HepG2 (cell line): ENCODE results near the gene ACOT13. TPM values are rescaled to one million over a fixed set of nuclear protein-coding genes. Genes with fewer than 3 reads are reported as not detected.

Experiments used
- AGO1 ChIP-seq: fragments of 200-400 bp; formaldehyde crosslinking; IDR thresholded peaks from 2 replicates; pipeline ENCODE4 v1.6.1; 2017; ENCODE audit warnings: mild to moderate bottlenecking, low read depth, low read length, moderate library complexity; ENCODE audit not compliant: poor library complexity, severe bottlenecking
- ARNT2 ChIP-seq: sonication (generic); formaldehyde crosslinking; IDR thresholded peaks from 2 replicates; pipeline ENCODE4 v1.8.0; 2022; ENCODE audit warnings: mild to moderate bottlenecking, low read depth, missing genetic modification reagents, moderate library complexity
- BORCS8-MEF2B ChIP-seq: sonication (generic); formaldehyde crosslinking; IDR thresholded peaks from 2 replicates; pipeline ENCODE4 v1.8.0; 2022; ENCODE audit warnings: mild to moderate bottlenecking, missing genetic modification reagents
- HDAC1 ChIP-seq: sonication (generic); formaldehyde crosslinking; IDR thresholded peaks from 2 replicates; pipeline ENCODE4 v1.5.1; 2020; ENCODE audit warnings: mild to moderate bottlenecking, missing genetic modification reagents
- HMGA1 ChIP-seq: sonication (generic); formaldehyde crosslinking; conservative IDR thresholded peaks from 2 replicates; pipeline ENCODE4 v1.4.0; 2020; ENCODE audit warnings: missing genetic modification reagents
- HNRNPL ChIP-seq: fragments of 200-400 bp; formaldehyde crosslinking; IDR thresholded peaks from 2 replicates; pipeline ENCODE4 v1.6.1; 2017; ENCODE audit warnings: mild to moderate bottlenecking, low read depth, low read length
- HOXA3 ChIP-seq: sonication (generic); formaldehyde crosslinking; IDR thresholded peaks from 2 replicates; pipeline ENCODE4 v1.5.0; 2020; ENCODE audit warnings: missing genetic modification reagents
- KDM3A ChIP-seq: IDR thresholded peaks from 2 replicates; pipeline ENCODE4 v1.6.1; 2018; ENCODE audit warnings: low read depth, missing compliant biosample characterization
- MXD4 ChIP-seq: IDR thresholded peaks from 2 replicates; pipeline ENCODE4 v1.6.1; 2016; ENCODE audit warnings: mild to moderate bottlenecking, missing biosample characterization, missing genetic modification reagents
- NFE2 ChIP-seq: sonication (generic); formaldehyde crosslinking; IDR thresholded peaks from 2 replicates; pipeline ENCODE4 v1.4.0; 2020; ENCODE audit warnings: missing genetic modification reagents
- RAD21 ChIP-seq: fragments of 450-650 bp; formaldehyde crosslinking; IDR thresholded peaks from 2 replicates; pipeline ENCODE4 v1.5.0; 2020; ENCODE audit warnings: mild to moderate bottlenecking
- SP140L ChIP-seq: sonication (generic); formaldehyde crosslinking; IDR thresholded peaks from 2 replicates; pipeline ENCODE4 v1.4.0; 2020; ENCODE audit warnings: missing genetic modification reagents, borderline replicate concordance
- YY1 ChIP-seq: IDR thresholded peaks from 2 replicates; pipeline ENCODE4 v1.6.1; 2011; ENCODE audit warnings: low read length, low read depth, moderate library complexity, mild to moderate bottlenecking; ENCODE audit not compliant: insufficient read depth, insufficient replicate concordance
- ZNF235 ChIP-seq: sonication (generic); formaldehyde crosslinking; IDR thresholded peaks from 2 replicates; pipeline ENCODE4 v1.8.1; 2023; ENCODE audit warnings: mild to moderate bottlenecking, missing genetic modification reagents, borderline replicate concordance
- ZNF337 ChIP-seq: sonication (generic); formaldehyde crosslinking; IDR thresholded peaks from 2 replicates; pipeline ENCODE4 v1.5.1; 2020; ENCODE audit warnings: missing genetic modification reagents, low read depth, mild to moderate bottlenecking, borderline replicate concordance
- ZNF549 ChIP-seq: sonication (generic); formaldehyde crosslinking; IDR thresholded peaks from 2 replicates; pipeline ENCODE4 v1.5.0; 2020; ENCODE audit warnings: missing genetic modification reagents
- ZNF816 ChIP-seq: sonication (generic); formaldehyde crosslinking; IDR thresholded peaks from 2 replicates; pipeline ENCODE4 v1.8.0; 2022; ENCODE audit warnings: missing genetic modification reagents, mild to moderate bottlenecking, borderline replicate concordance
- ZSCAN25 ChIP-seq: sonication (generic); formaldehyde crosslinking; IDR thresholded peaks from 2 replicates; pipeline ENCODE4 v1.8.0; 2022; ENCODE audit warnings: mild to moderate bottlenecking, missing genetic modification reagents
- ZSCAN29 ChIP-seq: sonication (generic); formaldehyde crosslinking; conservative IDR thresholded peaks from 2 replicates; pipeline ENCODE4 v1.4.0; 2020; ENCODE audit warnings: mild to moderate bottlenecking, missing genetic modification reagents
- polyA plus RNA-seq, 8 experiments: library from polyadenylated mRNA; depleted of rRNA in 3 of 8; stranded (reverse) in 7 of 8; unstranded in 1 of 8; fragments of >200 nt; fragmentation: Illumina TruSeq in 4 of 8; extraction: Trizol in 4 of 8; gene quantifications; 2 replicates each; pipeline versions ENCODE4 v1.2.1 to v1.2.3, GENCODE V29; 2011 to 2016; ENCODE audit warnings: low read depth in 4 of 8, missing spikeins in 1 of 8, mixed read lengths in 1 of 8; ENCODE audit not compliant: insufficient read depth in 1 of 8
- total RNA-seq, 5 experiments: library from RNA; depleted of rRNA; stranded (reverse); fragments of >200 nt; fragmentation: Illumina TruSeq; extraction: Trizol; gene quantifications; 2 replicates each; pipeline ENCODE4 v1.2.3, GENCODE V29; 2016; ENCODE audit warnings: low read depth in 1 of 5
- TF ChIP-seq, protein P1 (sequence below): fragments of 450-650 bp; IDR thresholded peaks from 2 replicates; pipeline ENCODE4 v1.6.1; 2017; ENCODE audit warnings: mild to moderate bottlenecking
- TF ChIP-seq, protein P2 (sequence below): IDR thresholded peaks from 2 replicates; pipeline ENCODE4 v1.6.1; 2016; ENCODE audit warnings: mild to moderate bottlenecking
- TF ChIP-seq, protein P3 (sequence below): fragments of 450-650 bp; IDR thresholded peaks from 2 replicates; pipeline ENCODE4 v1.6.1; 2016
- TF ChIP-seq, protein P4 (sequence below): sonication (generic); formaldehyde crosslinking; conservative IDR thresholded peaks from 2 replicates; pipeline ENCODE4 v1.8.1; 2023; ENCODE audit warnings: missing genetic modification reagents

ACOT13 gene
- total and polyA plus RNA-seq, 2 of the 13 experiments (the other 11 are each of a cell fraction or from before 2014, with no cell fraction given), result 31.5 to 45.1 TPM

DNA sequence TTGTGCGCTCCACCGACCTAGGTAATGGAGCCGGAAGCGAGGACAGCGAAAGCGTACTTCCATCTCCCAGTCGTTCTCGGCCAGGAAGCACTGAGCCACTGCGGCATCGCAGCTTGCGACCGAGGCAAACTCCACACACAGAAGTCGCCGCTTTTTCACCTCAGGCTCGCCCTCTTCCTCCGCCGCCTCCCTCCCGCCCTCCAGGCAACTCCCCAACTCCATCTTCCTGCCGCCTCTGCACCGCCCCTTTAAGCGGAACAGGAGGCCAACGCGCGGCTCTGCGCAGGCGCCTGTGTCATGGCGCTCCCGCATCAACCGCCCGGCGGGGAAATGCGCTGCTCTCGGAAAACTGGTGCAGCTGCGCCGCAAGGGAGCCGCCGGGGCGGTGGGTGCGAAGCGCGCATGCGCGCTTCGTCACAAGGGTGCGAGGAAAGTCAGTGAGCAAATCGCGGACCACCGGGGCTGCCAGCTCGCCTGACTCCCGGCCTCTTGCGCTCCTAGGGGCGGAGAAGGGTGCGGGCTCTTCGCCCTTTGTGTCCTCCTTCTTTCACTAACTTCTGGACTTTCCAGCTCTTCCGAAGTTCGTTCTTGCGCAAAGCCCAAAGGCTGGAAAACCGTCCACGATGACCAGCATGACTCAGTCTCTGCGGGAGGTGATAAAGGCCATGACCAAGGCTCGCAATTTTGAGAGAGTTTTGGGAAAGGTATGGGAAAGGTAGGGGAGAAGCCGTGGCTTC is at the start of gene ACOT13, which contains the start of gene TDP2 (continued):
- TF ChIP-seq ZNF235 (CRISPR knock-in tag) (peak; percentile 33; the same call in 1 of the 2 replicates), HOXA3 (peak; percentile 94), SP140L (CRISPR knock-in tag) (no peak), AGO1 (peak; percentile 77), KDM3A (CRISPR knock-in tag) (peak; percentile 91; the same call in 1 of the 2 replicates), HDAC1 (peak; percentile 94), ZSCAN25 (no peak; the same call in 1 of the 2 replicates), MXD4 (peak; percentile 45; the same call in 1 of the 2 replicates), HNRNPL (no peak), NFE2 (CRISPR knock-in tag) (peak; percentile 9), ZSCAN29 (CRISPR knock-in tag) (0 out of 2 replicates have a peak, but pooled peaks have one; percentile 89), RAD21 (CRISPR knock-in tag) (peak; percentile 90), HMGA1 (CRISPR knock-in tag) (no peak), BORCS8-MEF2B (CRISPR knock-in tag) (no peak), ZNF549 (CRISPR knock-in tag) (peak; percentile 94), ARNT2 (CRISPR knock-in tag) (peak; percentile 90), YY1 (peak; percentile 92), ZNF337 (peak; percentile 94; the same call in 1 of the 2 replicates), ZNF816 (CRISPR knock-in tag) (peak; percentile 97)
- TF ChIP-seq, protein P1, sequence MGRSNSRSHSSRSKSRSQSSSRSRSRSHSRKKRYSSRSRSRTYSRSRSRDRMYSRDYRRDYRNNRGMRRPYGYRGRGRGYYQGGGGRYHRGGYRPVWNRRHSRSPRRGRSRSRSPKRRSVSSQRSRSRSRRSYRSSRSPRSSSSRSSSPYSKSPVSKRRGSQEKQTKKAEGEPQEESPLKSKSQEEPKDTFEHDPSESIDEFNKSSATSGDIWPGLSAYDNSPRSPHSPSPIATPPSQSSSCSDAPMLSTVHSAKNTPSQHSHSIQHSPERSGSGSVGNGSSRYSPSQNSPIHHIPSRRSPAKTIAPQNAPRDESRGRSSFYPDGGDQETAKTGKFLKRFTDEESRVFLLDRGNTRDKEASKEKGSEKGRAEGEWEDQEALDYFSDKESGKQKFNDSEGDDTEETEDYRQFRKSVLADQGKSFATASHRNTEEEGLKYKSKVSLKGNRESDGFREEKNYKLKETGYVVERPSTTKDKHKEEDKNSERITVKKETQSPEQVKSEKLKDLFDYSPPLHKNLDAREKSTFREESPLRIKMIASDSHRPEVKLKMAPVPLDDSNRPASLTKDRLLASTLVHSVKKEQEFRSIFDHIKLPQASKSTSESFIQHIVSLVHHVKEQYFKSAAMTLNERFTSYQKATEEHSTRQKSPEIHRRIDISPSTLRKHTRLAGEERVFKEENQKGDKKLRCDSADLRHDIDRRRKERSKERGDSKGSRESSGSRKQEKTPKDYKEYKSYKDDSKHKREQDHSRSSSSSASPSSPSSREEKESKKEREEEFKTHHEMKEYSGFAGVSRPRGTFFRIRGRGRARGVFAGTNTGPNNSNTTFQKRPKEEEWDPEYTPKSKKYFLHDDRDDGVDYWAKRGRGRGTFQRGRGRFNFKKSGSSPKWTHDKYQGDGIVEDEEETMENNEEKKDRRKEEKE, result no peak
- TF ChIP-seq, protein P2, sequence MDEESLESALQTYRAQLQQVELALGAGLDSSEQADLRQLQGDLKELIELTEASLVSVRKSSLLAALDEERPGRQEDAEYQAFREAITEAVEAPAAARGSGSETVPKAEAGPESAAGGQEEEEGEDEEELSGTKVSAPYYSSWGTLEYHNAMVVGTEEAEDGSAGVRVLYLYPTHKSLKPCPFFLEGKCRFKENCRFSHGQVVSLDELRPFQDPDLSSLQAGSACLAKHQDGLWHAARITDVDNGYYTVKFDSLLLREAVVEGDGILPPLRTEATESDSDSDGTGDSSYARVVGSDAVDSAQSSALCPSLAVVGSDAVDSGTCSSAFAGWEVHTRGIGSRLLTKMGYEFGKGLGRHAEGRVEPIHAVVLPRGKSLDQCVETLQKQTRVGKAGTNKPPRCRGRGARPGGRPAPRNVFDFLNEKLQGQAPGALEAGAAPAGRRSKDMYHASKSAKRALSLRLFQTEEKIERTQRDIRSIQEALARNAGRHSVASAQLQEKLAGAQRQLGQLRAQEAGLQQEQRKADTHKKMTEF (CRISPR knock-in tag), result peak; percentile 98
- TF ChIP-seq, protein P3, sequence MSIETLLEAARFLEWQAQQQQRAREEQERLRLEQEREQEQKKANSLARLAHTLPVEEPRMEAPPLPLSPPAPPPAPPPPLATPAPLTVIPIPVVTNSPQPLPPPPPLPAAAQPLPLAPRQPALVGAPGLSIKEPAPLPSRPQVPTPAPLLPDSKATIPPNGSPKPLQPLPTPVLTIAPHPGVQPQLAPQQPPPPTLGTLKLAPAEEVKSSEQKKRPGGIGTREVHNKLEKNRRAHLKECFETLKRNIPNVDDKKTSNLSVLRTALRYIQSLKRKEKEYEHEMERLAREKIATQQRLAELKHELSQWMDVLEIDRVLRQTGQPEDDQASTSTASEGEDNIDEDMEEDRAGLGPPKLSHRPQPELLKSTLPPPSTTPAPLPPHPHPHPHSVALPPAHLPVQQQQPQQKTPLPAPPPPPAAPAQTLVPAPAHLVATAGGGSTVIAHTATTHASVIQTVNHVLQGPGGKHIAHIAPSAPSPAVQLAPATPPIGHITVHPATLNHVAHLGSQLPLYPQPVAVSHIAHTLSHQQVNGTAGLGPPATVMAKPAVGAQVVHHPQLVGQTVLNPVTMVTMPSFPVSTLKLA, result 0 out of 2 replicates have a peak, but pooled peaks have one; percentile 26
- TF ChIP-seq, protein P4, sequence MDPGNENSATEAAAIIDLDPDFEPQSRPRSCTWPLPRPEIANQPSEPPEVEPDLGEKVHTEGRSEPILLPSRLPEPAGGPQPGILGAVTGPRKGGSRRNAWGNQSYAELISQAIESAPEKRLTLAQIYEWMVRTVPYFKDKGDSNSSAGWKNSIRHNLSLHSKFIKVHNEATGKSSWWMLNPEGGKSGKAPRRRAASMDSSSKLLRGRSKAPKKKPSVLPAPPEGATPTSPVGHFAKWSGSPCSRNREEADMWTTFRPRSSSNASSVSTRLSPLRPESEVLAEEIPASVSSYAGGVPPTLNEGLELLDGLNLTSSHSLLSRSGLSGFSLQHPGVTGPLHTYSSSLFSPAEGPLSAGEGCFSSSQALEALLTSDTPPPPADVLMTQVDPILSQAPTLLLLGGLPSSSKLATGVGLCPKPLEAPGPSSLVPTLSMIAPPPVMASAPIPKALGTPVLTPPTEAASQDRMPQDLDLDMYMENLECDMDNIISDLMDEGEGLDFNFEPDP (CRISPR knock-in tag), result no peak
